Panc1 (cell line): ENCODE measurements around the gene CHMP5.

Experiments used
- POLR2AphosphoS5 ChIP-seq: IDR thresholded peaks from 2 replicates; pipeline ENCODE4 v1.6.1; 2012; ENCODE audit warnings: mild to moderate bottlenecking, low read depth, low read length, moderate library complexity
- TF ChIP-seq, protein P1 (sequence below): fragments of 450-650 bp; IDR thresholded peaks from 2 replicates; pipeline ENCODE4 v1.5.1; 2017; ENCODE audit warnings: mild to moderate bottlenecking
- TF ChIP-seq, protein P2 (sequence below), 2 experiments: IDR thresholded peaks; 2 replicates each; pipeline ENCODE4 v1.6.1; 2011 to 2012; ENCODE audit warnings: low read depth in 2 of 2, control low read depth in 1 of 2, low read length in 1 of 2, mild to moderate bottlenecking in 1 of 2, moderate library complexity in 1 of 2; ENCODE audit not compliant: insufficient read depth in 1 of 2

DNA sequence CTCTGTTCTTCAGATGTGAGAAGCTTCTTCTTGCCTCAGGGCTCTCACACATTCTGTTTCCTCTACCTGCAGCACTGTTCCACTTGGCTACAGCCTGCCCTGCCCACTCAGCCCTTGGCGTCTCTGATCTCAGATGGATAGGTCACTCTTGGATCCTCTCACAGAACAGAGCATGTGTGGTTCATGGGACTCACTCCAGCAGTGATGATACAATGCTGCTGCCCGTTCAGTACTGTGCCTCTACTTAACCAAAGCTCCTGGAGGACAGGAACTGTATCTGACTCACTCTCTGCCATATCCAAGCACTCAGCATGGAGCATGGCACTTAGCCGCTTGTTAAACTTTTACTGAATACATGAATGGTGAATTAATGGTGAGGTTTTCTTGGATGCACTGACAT is 28.3 kb upstream of the CHMP5 start:
- TF ChIP-seq, protein P1, sequence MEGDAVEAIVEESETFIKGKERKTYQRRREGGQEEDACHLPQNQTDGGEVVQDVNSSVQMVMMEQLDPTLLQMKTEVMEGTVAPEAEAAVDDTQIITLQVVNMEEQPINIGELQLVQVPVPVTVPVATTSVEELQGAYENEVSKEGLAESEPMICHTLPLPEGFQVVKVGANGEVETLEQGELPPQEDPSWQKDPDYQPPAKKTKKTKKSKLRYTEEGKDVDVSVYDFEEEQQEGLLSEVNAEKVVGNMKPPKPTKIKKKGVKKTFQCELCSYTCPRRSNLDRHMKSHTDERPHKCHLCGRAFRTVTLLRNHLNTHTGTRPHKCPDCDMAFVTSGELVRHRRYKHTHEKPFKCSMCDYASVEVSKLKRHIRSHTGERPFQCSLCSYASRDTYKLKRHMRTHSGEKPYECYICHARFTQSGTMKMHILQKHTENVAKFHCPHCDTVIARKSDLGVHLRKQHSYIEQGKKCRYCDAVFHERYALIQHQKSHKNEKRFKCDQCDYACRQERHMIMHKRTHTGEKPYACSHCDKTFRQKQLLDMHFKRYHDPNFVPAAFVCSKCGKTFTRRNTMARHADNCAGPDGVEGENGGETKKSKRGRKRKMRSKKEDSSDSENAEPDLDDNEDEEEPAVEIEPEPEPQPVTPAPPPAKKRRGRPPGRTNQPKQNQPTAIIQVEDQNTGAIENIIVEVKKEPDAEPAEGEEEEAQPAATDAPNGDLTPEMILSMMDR: no peak
- no peak for TF ChIP-seq POLR2AphosphoS5
- TF ChIP-seq, protein P2, sequence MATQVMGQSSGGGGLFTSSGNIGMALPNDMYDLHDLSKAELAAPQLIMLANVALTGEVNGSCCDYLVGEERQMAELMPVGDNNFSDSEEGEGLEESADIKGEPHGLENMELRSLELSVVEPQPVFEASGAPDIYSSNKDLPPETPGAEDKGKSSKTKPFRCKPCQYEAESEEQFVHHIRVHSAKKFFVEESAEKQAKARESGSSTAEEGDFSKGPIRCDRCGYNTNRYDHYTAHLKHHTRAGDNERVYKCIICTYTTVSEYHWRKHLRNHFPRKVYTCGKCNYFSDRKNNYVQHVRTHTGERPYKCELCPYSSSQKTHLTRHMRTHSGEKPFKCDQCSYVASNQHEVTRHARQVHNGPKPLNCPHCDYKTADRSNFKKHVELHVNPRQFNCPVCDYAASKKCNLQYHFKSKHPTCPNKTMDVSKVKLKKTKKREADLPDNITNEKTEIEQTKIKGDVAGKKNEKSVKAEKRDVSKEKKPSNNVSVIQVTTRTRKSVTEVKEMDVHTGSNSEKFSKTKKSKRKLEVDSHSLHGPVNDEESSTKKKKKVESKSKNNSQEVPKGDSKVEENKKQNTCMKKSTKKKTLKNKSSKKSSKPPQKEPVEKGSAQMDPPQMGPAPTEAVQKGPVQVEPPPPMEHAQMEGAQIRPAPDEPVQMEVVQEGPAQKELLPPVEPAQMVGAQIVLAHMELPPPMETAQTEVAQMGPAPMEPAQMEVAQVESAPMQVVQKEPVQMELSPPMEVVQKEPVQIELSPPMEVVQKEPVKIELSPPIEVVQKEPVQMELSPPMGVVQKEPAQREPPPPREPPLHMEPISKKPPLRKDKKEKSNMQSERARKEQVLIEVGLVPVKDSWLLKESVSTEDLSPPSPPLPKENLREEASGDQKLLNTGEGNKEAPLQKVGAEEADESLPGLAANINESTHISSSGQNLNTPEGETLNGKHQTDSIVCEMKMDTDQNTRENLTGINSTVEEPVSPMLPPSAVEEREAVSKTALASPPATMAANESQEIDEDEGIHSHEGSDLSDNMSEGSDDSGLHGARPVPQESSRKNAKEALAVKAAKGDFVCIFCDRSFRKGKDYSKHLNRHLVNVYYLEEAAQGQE (IDR thresholded peaks at IDR 0.05; ENCODE audit: insufficient read depth in 1 of 2, low read depth in 2 of 2, low read length in 1 of 2): no peak
